ENCODE measurements around the gene PTPRU. TPM values are rescaled to one million over a fixed set of nuclear protein-coding genes. Genes with fewer than 3 reads are reported as not detected.

Gene PTPRU
- total RNA-seq, 1 experiment from 2014 or later = 54.5 TPM

- H3K36me3 Mint-ChIP-seq (ENCODE audit: insufficient read depth, unreplicated experiment) = no peaks in the 10 kb centered on the region
- H3K27me3 Mint-ChIP-seq (ENCODE audit: unreplicated experiment) = peaks cover 85% of the 10 kb centered on the region
- no TSS peak for BruUV-seq (replicated peaks)
- TF ChIP-seq CTCF (IDR thresholded peaks at IDR 0.05; ENCODE audit: unreplicated experiment) = no peak
- H3K27ac Mint-ChIP-seq (ENCODE audit: unreplicated experiment) = no peak overlapping the region
- H3K4me3 Mint-ChIP-seq (ENCODE audit: low read depth, unreplicated experiment) = no peak overlapping the region
- H3K9me3 Mint-ChIP-seq (ENCODE audit: low read depth, unreplicated experiment) = no peaks in the 10 kb centered on the region
- H3K4me1 Mint-ChIP-seq (ENCODE audit: low read depth, unreplicated experiment) = no peaks in the 10 kb centered on the region
- CTCF ChIA-PET = no interaction called here
- no peak for DNase-seq
- intact Hi-C loops (cut with micrococcal nuclease; ENCODE audit: unreplicated experiment) = no loop called here
Measured at GRCh38 chr1:29338908-29339575, 102.7 kb downstream of the PTPRU start.

GRCh38 chr1:29341936-29342335 is 105.6 kb downstream of the PTPRU start:
- no peak for TF ChIP-seq CTCF (IDR thresholded peaks at IDR 0.05; ENCODE audit: unreplicated experiment)
- intact Hi-C loops (cut with micrococcal nuclease; ENCODE audit: unreplicated experiment) = loop anchor here (5.0 kb wide), 1 partner anchor 105 kb away; the partner anchor contains the start of gene PTPRU
- CTCF ChIA-PET = interaction anchor here (2.3 kb wide), 1 partner anchor 74 kb away, joined by 6 read pairs; no protein-coding TSS in a partner anchor
- no peaks in the 10 kb centered on the region for H3K36me3 Mint-ChIP-seq (ENCODE audit: insufficient read depth, unreplicated experiment)
- no peak overlapping the region for H3K4me3 Mint-ChIP-seq (ENCODE audit: low read depth, unreplicated experiment)
- no peak overlapping the region for H3K27ac Mint-ChIP-seq (ENCODE audit: unreplicated experiment)
- H3K27me3 Mint-ChIP-seq (ENCODE audit: unreplicated experiment) = peaks cover 90% of the 10 kb centered on the region
- no TSS peak for BruUV-seq (replicated peaks)
- DNase-seq = no peak
- H3K4me1 Mint-ChIP-seq (ENCODE audit: low read depth, unreplicated experiment) = no peaks in the 10 kb centered on the region
- no peaks in the 10 kb centered on the region for H3K9me3 Mint-ChIP-seq (ENCODE audit: low read depth, unreplicated experiment)

GRCh38 chr1:29342351-29342750 is 106.0 kb downstream of the PTPRU start:
- Mint-ChIP-seq H3K9me3 (ENCODE audit: low read depth, unreplicated experiment) (no peaks in the 10 kb centered on the region), H3K27ac (ENCODE audit: unreplicated experiment) (no peak overlapping the region), H3K4me3 (ENCODE audit: low read depth, unreplicated experiment) (no peak overlapping the region), H3K36me3 (ENCODE audit: insufficient read depth, unreplicated experiment) (no peaks in the 10 kb centered on the region), H3K27me3 (ENCODE audit: unreplicated experiment) (peaks cover 90% of the 10 kb centered on the region), H3K4me1 (ENCODE audit: low read depth, unreplicated experiment) (no peaks in the 10 kb centered on the region)
- CTCF ChIA-PET = interaction anchor here (2.3 kb wide), 1 partner anchor 73 kb away, joined by 6 read pairs; no protein-coding TSS in a partner anchor
- no TSS peak for BruUV-seq (replicated peaks)
- intact Hi-C loops (cut with micrococcal nuclease; ENCODE audit: unreplicated experiment) = loop anchor here (5.0 kb wide), 1 partner anchor 105 kb away; the partner anchor contains the start of gene PTPRU
- no peak for DNase-seq
- no peak for TF ChIP-seq CTCF (IDR thresholded peaks at IDR 0.05; ENCODE audit: unreplicated experiment)

GRCh38 chr1:29342983-29343382 is 106.7 kb downstream of the PTPRU start:
- no peak for TF ChIP-seq CTCF (IDR thresholded peaks at IDR 0.05; ENCODE audit: unreplicated experiment)
- Mint-ChIP-seq H3K9me3 (ENCODE audit: low read depth, unreplicated experiment) (no peaks in the 10 kb centered on the region), H3K27me3 (ENCODE audit: unreplicated experiment) (peaks cover 90% of the 10 kb centered on the region), H3K36me3 (ENCODE audit: insufficient read depth, unreplicated experiment) (no peaks in the 10 kb centered on the region), H3K27ac (ENCODE audit: unreplicated experiment) (no peak overlapping the region), H3K4me3 (ENCODE audit: low read depth, unreplicated experiment) (no peak overlapping the region), H3K4me1 (ENCODE audit: low read depth, unreplicated experiment) (no peaks in the 10 kb centered on the region)
- no peak for DNase-seq
- no TSS peak for BruUV-seq (replicated peaks)
- CTCF ChIA-PET = interaction anchor here (1.2 to 2.3 kb wide), 2 partner anchors 73 to 769 kb away, joined by 4 to 6 read pairs; no protein-coding TSS in a partner anchor
- intact Hi-C loops (cut with micrococcal nuclease; ENCODE audit: unreplicated experiment) = loop anchor here (5.0 kb wide), 1 partner anchor 106 kb away; the partner anchor contains the start of gene PTPRU
